ENCODE measurements around the gene SDK2.

Gene SDK2

GRCh38 chr17:73584987-73585386, 59.3 kb downstream of the SDK2 start:
- no peak for DNase-seq (ENCODE audit: low read depth)

GRCh38 chr17:73584049-73584448, 60.2 kb downstream of the SDK2 start:
- DNase-seq (ENCODE audit: low read depth), result no peak

GRCh38 chr17:73582821-73583220, 61.4 kb downstream of the SDK2 start:
- no peak for DNase-seq (ENCODE audit: low read depth)

- DNase-seq (ENCODE audit: low read depth), result no peak
Observed at GRCh38 chr17:73582359-73582758, 61.9 kb downstream of the SDK2 start.

- DNase-seq (ENCODE audit: low read depth), result no peak
Observed at GRCh38 chr17:73581379-73581778, 62.9 kb downstream of the SDK2 start.

GRCh38 chr17:73580073-73580710, 64.1 kb downstream of the SDK2 start:
- DNase-seq (ENCODE audit: low read depth), result no peak

- no peak for DNase-seq (ENCODE audit: low read depth)
Observed at GRCh38 chr17:73576556-73577098, 67.6 kb downstream of the SDK2 start.

GRCh38 chr17:73575470-73576221, 68.6 kb downstream of the SDK2 start:
- no peak for DNase-seq (ENCODE audit: low read depth)

- no peak for DNase-seq (ENCODE audit: low read depth)
Observed at GRCh38 chr17:73571511-73572130, 72.6 kb downstream of the SDK2 start.

GRCh38 chr17:73569762-73570319, 74.4 kb downstream of the SDK2 start:
- DNase-seq (ENCODE audit: low read depth), result no peak

- no peak for DNase-seq (ENCODE audit: low read depth)
Observed at GRCh38 chr17:73568934-73569333, 75.3 kb downstream of the SDK2 start.

GRCh38 chr17:73566905-73567782, 77.1 kb downstream of the SDK2 start:
- no peak for DNase-seq (ENCODE audit: low read depth)

GRCh38 chr17:73564843-73565242, 79.4 kb downstream of the SDK2 start:
- no peak for DNase-seq (ENCODE audit: low read depth)

GRCh38 chr17:73562896-73563295, 81.3 kb downstream of the SDK2 start:
- DNase-seq (ENCODE audit: low read depth), result no peak

- DNase-seq (ENCODE audit: low read depth), result no peak
Observed at GRCh38 chr17:73561111-73561510, 83.1 kb downstream of the SDK2 start.

- DNase-seq (ENCODE audit: low read depth), result no peak
Observed at GRCh38 chr17:73560661-73561060, 83.6 kb downstream of the SDK2 start.

GRCh38 chr17:73559532-73559931, 84.7 kb downstream of the SDK2 start:
- DNase-seq (ENCODE audit: low read depth), result no peak

- no peak for DNase-seq (ENCODE audit: low read depth)
Observed at GRCh38 chr17:73555199-73555960, 88.9 kb downstream of the SDK2 start.

GRCh38 chr17:73554498-73554897, 89.7 kb downstream of the SDK2 start:
- no peak for DNase-seq (ENCODE audit: low read depth)

- DNase-seq (ENCODE audit: low read depth), result no peak
Observed at GRCh38 chr17:73553311-73553710, 90.9 kb downstream of the SDK2 start.

Data from T-helper 22 cell (primary cell).